HCT116 (cell line): ENCODE measurements around the gene CIC. TPM values are rescaled to one million over a fixed set of nuclear protein-coding genes. Genes with fewer than 3 reads are reported as not detected.

Source experiments
- ATAC-seq: fragments of 200-7000 bp; cut with Tn5 transposase; 2 replicates; pipeline ENCODE4 v1.9.1; 2020; ENCODE audit warnings: mild to moderate bottlenecking, moderate library complexity
- BruUV-seq: library from RNA; stranded (reverse); fragments of 400-500 nt; replicated peaks from 2 replicates; lab custom pipeline; 2021; lab: Mats Ljungman, UMichigan
- CTCF ChIA-PET: fragments of 300-600 bp; sonication (Branson Sonifier 250); formaldehyde crosslinking; loops from one replicate; lab custom pipeline; 2021; ENCODE audit warnings: antibody characterized with exemption; lab: Charles Lee
- POLR2A ChIA-PET: fragments of 300-600, 350-600 bp; sonication (Branson Sonifier 250); formaldehyde crosslinking; loops from one replicate; lab custom pipeline; 2021; ENCODE audit warnings: antibody characterized with exemption; lab: Charles Lee
- RAD21 ChIA-PET, 2 experiments: fragments of 300-600 bp; sonication (Branson Sonifier 250); formaldehyde crosslinking; loops; one replicate each; lab custom pipeline; 2023; ENCODE audit warnings: low total read pairs in 2 of 2; ENCODE audit not compliant: uncharacterized antibody in 2 of 2, unreplicated experiment in 2 of 2, low non-redundant PET in 1 of 2; lab: Charles Lee
- DNase-seq: peaks from one replicate; pipeline ENCODE4 v3.0.0-alpha.2; 2010; ENCODE audit warnings: low read depth, low spot score
- H2AFZ ChIP-seq: fragments of 200-600 bp; shearing (Covaris generic), sonication (generic); 2 replicates; pipeline ENCODE4 v1.6.1; 2017; ENCODE audit warnings: low read depth, mixed run types, mixed read lengths, antibody characterized with exemption, low read length; ENCODE audit not compliant: poor library complexity, severe bottlenecking
- H3K27ac ChIP-seq: 2 replicates; pipeline ENCODE4 v1.5.1; 2012; ENCODE audit warnings: low read depth, low read length
- H3K27me3 ChIP-seq: fragments of 200-600 bp; sonication (generic); 2 replicates; pipeline ENCODE4 v1.6.1; 2016; ENCODE audit warnings: mixed run types, low read length, mixed read lengths; ENCODE audit not compliant: insufficient read depth
- H3K36me3 ChIP-seq, 2 experiments: fragments of 200-500 bp in 1 of 2; fragments of 200-600 bp in 1 of 2; sonication (Bioruptor generic) in 1 of 2; sonication (generic) in 1 of 2; 2 replicates each; pipeline versions ENCODE4 v1.5.1 to v1.6.1; 2014 to 2016; ENCODE audit warnings: low read length in 2 of 2, inconsistent platforms in 1 of 2, mixed read lengths in 1 of 2, mixed run types in 1 of 2; ENCODE audit not compliant: insufficient read depth in 2 of 2, control insufficient read depth in 1 of 2
- H3K4me1 ChIP-seq, 2 experiments: fragments of 200-600 bp in 1 of 2; sonication (generic) in 1 of 2; 2 replicates each; pipeline versions ENCODE4 v1.5.1 to v1.6.1; 2012 to 2017; ENCODE audit warnings: low read length in 2 of 2, inconsistent platforms in 1 of 2, mild to moderate bottlenecking in 1 of 2, mixed read lengths in 1 of 2, mixed run types in 1 of 2, moderate library complexity in 1 of 2; ENCODE audit not compliant: insufficient read depth in 2 of 2, control insufficient read depth in 1 of 2
- H3K4me2 ChIP-seq: fragments of 200-600 bp; sonication (generic); 2 replicates; pipeline ENCODE4 v1.6.1; 2017; ENCODE audit warnings: mixed run types, low read length, mixed read lengths
- H3K4me3 ChIP-seq, 2 experiments: fragments of 200-600 bp in 1 of 2; sonication (generic) in 1 of 2; replicated peaks in 1 of 2; 2 replicates each; pipeline ENCODE4 v1.5.1; 2011 to 2016; ENCODE audit warnings: low read length in 2 of 2, control low read depth in 1 of 2, low read depth in 1 of 2, mild to moderate bottlenecking in 1 of 2, mixed read lengths in 1 of 2, mixed run types in 1 of 2
- H3K79me2 ChIP-seq: fragments of 200-600 bp; sonication (generic); 2 replicates; pipeline ENCODE4 v1.6.1; 2017; ENCODE audit warnings: mild to moderate bottlenecking, mixed run types, low read length, moderate library complexity, mixed read lengths; ENCODE audit not compliant: insufficient read depth
- H3K9ac ChIP-seq: fragments of 200-600 bp; sonication (generic); 2 replicates; pipeline ENCODE4 v1.6.1; 2016; ENCODE audit warnings: low read length, mixed read lengths
- H3K9me2 ChIP-seq: fragments of 200-600 bp; sonication (generic), shearing (Covaris generic); 2 replicates; pipeline ENCODE4 v1.6.1; 2017; ENCODE audit warnings: mixed run types, mild to moderate bottlenecking, moderate library complexity; ENCODE audit not compliant: insufficient read depth
- H3K9me3 ChIP-seq, 2 experiments: fragments of 200-500 bp in 1 of 2; fragments of 200-600 bp in 1 of 2; sonication (Bioruptor generic) in 1 of 2; sonication (generic) in 1 of 2; 2 replicates each; pipeline ENCODE4 v1.6.1; 2014 to 2017; ENCODE audit warnings: low read length in 2 of 2, mixed read lengths in 2 of 2, inconsistent platforms in 1 of 2, low read depth in 1 of 2, mild to moderate bottlenecking in 1 of 2, mixed run types in 1 of 2, moderate library complexity in 1 of 2; ENCODE audit not compliant: control insufficient read depth in 1 of 2, insufficient read depth in 1 of 2
- H4K20me1 ChIP-seq: fragments of 200-600 bp; sonication (generic), shearing (Covaris generic); 2 replicates; pipeline ENCODE4 v1.6.1; 2017; ENCODE audit warnings: mixed run types, mild to moderate bottlenecking, moderate library complexity; ENCODE audit not compliant: insufficient read depth
- CBX3 ChIP-seq: IDR thresholded peaks from 2 replicates; pipeline ENCODE4 v1.6.1; 2012; ENCODE audit warnings: low read depth
- CEBPB ChIP-seq: IDR thresholded peaks from 2 replicates; pipeline ENCODE4 v1.6.1; 2012; ENCODE audit warnings: low read depth
- EGR1 ChIP-seq: IDR thresholded peaks from 2 replicates; pipeline ENCODE4 v1.6.1; 2012; ENCODE audit warnings: low read depth
- ELF1 ChIP-seq: IDR thresholded peaks from 2 replicates; pipeline ENCODE4 v1.6.1; 2012; ENCODE audit warnings: low read depth, borderline replicate concordance
- JUND ChIP-seq: IDR thresholded peaks from 2 replicates; pipeline ENCODE4 v1.6.1; 2012
- POLR2A ChIP-seq: IDR thresholded peaks from 2 replicates; pipeline ENCODE4 v1.7.0; 2011; ENCODE audit warnings: borderline replicate concordance; ENCODE audit not compliant: insufficient read depth, insufficient read length; ENCODE audit errors: extremely low read depth
- POLR2AphosphoS5 ChIP-seq: IDR thresholded peaks from 2 replicates; pipeline ENCODE4 v1.6.1; 2011; ENCODE audit warnings: mild to moderate bottlenecking, low read depth, low read length, moderate library complexity
- RAD21 ChIP-seq: IDR thresholded peaks from 2 replicates; pipeline ENCODE4 v1.6.1; 2012; ENCODE audit warnings: low read depth, mild to moderate bottlenecking
- REST ChIP-seq: IDR thresholded peaks from 2 replicates; pipeline ENCODE4 v1.6.1; 2012; ENCODE audit warnings: low read depth
- SP1 ChIP-seq: IDR thresholded peaks from 2 replicates; pipeline ENCODE4 v1.6.1; 2012; ENCODE audit warnings: low read depth
- SRF ChIP-seq: IDR thresholded peaks from 2 replicates; pipeline ENCODE4 v1.6.1; 2012; ENCODE audit warnings: low read depth
- YY1 ChIP-seq: IDR thresholded peaks from 2 replicates; pipeline ENCODE4 v1.6.1; 2011; ENCODE audit warnings: low read length, low read depth, moderate library complexity, mild to moderate bottlenecking; ENCODE audit not compliant: insufficient replicate concordance; ENCODE audit errors: extremely low read depth
- ZBTB33 ChIP-seq: IDR thresholded peaks from 2 replicates; pipeline ENCODE4 v1.6.1; 2011; ENCODE audit warnings: mild to moderate bottlenecking, low read length, moderate library complexity; ENCODE audit not compliant: insufficient replicate concordance; ENCODE audit errors: extremely low read depth
- ZFX ChIP-seq: fragments of 450-650 bp; IDR thresholded peaks from 2 replicates; pipeline ENCODE4 v1.6.1; 2017
- ZNF274 ChIP-seq: fragments of 200-500 bp; sonication (Bioruptor generic); IDR thresholded peaks from 2 replicates; pipeline ENCODE4 v1.6.1; 2014; ENCODE audit warnings: mild to moderate bottlenecking, low read depth, low read length, inconsistent platforms
- intact Hi-C: fragments of 100-400 bp; cut with micrococcal nuclease; formaldehyde crosslinking; loops from 2 replicates; pipeline ENCODE4 v1.10.0; 2022
- total RNA-seq: library from RNA; stranded (reverse); gene quantifications from one replicate; pipeline ENCODE4 v1.2.1, GENCODE V29; 2021; ENCODE audit not compliant: unreplicated experiment

Gene CIC
- total RNA-seq, 1 experiment from 2014 or later: 52.0 TPM

- TF ChIP-seq REST (no peak), SP1 (peak; percentile 14; the same call in 1 of the 2 replicates), YY1 (peak; percentile 26), POLR2A (peak; percentile 63), ELF1 (no peak; the same call in 1 of the 2 replicates), ZNF274 (no peak), POLR2AphosphoS5 (peak; percentile 32; the same call in 1 of the 2 replicates), ZFX (no peak), RAD21 (peak; percentile 57)
These were observed 24.5 kb upstream of the CIC start (continued) for GRCh38 chr19:42244347-42245220.

GRCh38 chr19:42245231-42245630 is 23.8 kb upstream of the CIC start:
- peak overlapping the region; percentile 84 for H3K4me2 ChIP-seq
- intact Hi-C loops: no loop called here
- no peaks in the 10 kb centered on the region for H3K27me3 ChIP-seq
- ChIA-PET POLR2A (interaction anchor here (1.8 kb wide), 1 partner anchor 57 kb away, joined by 7 read pairs; the partner anchor contains the start of genes PAFAH1B3 and PRR19), RAD21 (interaction anchor here in 1 of 2 experiments (1.0 to 1.8 kb wide), 2 partner anchors 34 to 35 kb away, joined by 4 to 9 read pairs; no protein-coding TSS in a partner anchor), CTCF (interaction anchor here (0.5 to 3.8 kb wide), 11 partner anchors 13 to 195 kb away, joined by 3 to 63 read pairs (median 5); partner anchors contain the start of gene CIC)
- no peaks in the 10 kb centered on the region for H3K9me2 ChIP-seq
- peaks cover 34% of the 10 kb centered on the region for H3K79me2 ChIP-seq
- peaks cover 13 to 45% of the 10 kb centered on the region in 2 experiments for H3K4me1 ChIP-seq
- H3K4me3 ChIP-seq: peak overlapping the region; percentile 69 to 93; a peak in 3 of 4 replicates
- peak overlapping the region; percentile 78 for H3K27ac ChIP-seq
- H4K20me1 ChIP-seq: no peaks in the 10 kb centered on the region; the same call in 1 of the 2 replicates
- DNase-seq (no peak), ATAC-seq (no peak)
- peaks cover 4 to 6% of the 10 kb centered on the region in 2 experiments; a peak in 1 of 4 replicates for H3K36me3 ChIP-seq
- H3K9ac ChIP-seq: no peak overlapping the region
- no TSS peak for BruUV-seq
- H2AFZ ChIP-seq: no peak overlapping the region
- no peaks in the 10 kb centered on the region for H3K9me3 ChIP-seq
- TF ChIP-seq ZNF274 (no peak), CBX3 (no peak), SRF (no peak), ZBTB33 (no peak), CEBPB (no peak), POLR2AphosphoS5 (no peak), EGR1 (no peak), POLR2A (no peak), JUND (no peak)
